Lower leg skin (tissue), 3 donors: ENCODE results near the gene CADPS2.

Source experiments
- POLR2A ChIP-seq, 2 donors: fragments of 450-650 bp; IDR thresholded peaks; one replicate each; pipeline ENCODE4 v1.6.1; 2016 to 2017; ENCODE audit warnings: antibody characterized with exemption in 2 of 2, mild to moderate bottlenecking in 1 of 2, moderate library complexity in 1 of 2
- TF ChIP-seq, protein P1 (sequence below), 3 donors: fragments of 450-650 bp; IDR thresholded peaks; one replicate each; pipeline ENCODE4 v1.5.1; 2016; ENCODE audit warnings: antibody characterized with exemption in 3 of 3, mild to moderate bottlenecking in 3 of 3, moderate library complexity in 2 of 3

- TF ChIP-seq, protein P1, sequence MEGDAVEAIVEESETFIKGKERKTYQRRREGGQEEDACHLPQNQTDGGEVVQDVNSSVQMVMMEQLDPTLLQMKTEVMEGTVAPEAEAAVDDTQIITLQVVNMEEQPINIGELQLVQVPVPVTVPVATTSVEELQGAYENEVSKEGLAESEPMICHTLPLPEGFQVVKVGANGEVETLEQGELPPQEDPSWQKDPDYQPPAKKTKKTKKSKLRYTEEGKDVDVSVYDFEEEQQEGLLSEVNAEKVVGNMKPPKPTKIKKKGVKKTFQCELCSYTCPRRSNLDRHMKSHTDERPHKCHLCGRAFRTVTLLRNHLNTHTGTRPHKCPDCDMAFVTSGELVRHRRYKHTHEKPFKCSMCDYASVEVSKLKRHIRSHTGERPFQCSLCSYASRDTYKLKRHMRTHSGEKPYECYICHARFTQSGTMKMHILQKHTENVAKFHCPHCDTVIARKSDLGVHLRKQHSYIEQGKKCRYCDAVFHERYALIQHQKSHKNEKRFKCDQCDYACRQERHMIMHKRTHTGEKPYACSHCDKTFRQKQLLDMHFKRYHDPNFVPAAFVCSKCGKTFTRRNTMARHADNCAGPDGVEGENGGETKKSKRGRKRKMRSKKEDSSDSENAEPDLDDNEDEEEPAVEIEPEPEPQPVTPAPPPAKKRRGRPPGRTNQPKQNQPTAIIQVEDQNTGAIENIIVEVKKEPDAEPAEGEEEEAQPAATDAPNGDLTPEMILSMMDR (IDR thresholded peaks at IDR 0.05): no peak
- TF ChIP-seq POLR2A (IDR thresholded peaks at IDR 0.05): no peak
Observed at GRCh38 chr7:122869260-122869659, 17.0 kb downstream of the CADPS2 start.
